NB4 (cell line): Measurements from ENCODE around the gene STON2.
A peak's percentile ranks its signal among the peaks of the same experiment; 100 is the strongest.

Experiments used
- DNase-seq: peaks from one replicate; pipeline ENCODE4 v3.0.0; 2010; ENCODE audit warnings: low read depth
- H3K4me3 ChIP-seq: one replicate; pipeline ENCODE4 v1.5.1; 2011; ENCODE audit warnings: mild to moderate bottlenecking, low read depth, low read length, moderate library complexity
- CTCF ChIP-seq: IDR thresholded peaks from one replicate; pipeline ENCODE4 v1.5.1; 2012; ENCODE audit warnings: low read depth, low read length
- MYC ChIP-seq: IDR thresholded peaks from 2 replicates; pipeline ENCODE4 v1.6.1; 2011; ENCODE audit warnings: low read depth, low read length
- POLR2A ChIP-seq: IDR thresholded peaks from 2 replicates; pipeline ENCODE4 v1.6.1; 2011; ENCODE audit warnings: mild to moderate bottlenecking; ENCODE audit not compliant: insufficient read length; ENCODE audit errors: extremely low read depth
- TF ChIP-seq, protein P1 (sequence below): IDR thresholded peaks from 2 replicates; pipeline ENCODE4 v1.6.1; 2011; ENCODE audit warnings: low read depth, low read length

STON2 gene

DNA sequence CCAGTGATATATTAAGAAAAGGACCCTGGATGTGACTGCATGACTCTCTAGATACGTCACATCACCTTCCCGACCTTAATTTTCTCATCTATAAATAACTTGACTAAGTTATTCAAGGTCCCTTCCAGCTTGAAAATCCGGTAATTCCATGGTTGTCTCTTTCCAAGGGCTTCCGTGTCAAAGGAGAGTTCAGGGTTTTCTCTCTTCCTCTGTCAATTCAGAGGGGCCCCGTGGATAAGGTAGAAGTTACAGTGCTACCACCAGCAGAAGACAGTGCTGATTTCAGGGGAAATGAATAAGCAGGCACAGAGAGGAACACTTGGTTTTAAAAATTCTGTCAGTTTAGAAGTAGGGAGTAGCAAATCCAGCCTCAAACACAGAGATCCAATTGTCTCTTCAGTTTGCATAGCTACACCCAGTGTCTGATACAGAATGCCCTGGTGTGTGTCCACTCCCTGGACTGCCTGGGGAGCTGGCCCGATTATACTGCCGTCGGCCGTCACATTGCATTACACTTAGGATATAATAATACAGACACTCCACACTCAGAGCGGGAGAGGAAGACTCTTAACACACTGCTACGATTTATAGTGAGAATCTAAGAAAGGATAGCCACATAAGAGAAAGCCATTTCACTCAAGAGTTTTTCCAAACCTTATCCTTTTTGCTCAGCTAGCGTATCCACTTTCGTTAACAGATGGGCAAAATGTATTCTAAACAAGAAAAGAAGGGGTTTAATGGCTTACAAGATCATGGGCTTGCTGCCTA is 124.6 kb downstream of the STON2 start:
- DNase-seq, result no peak
- H3K4me3 ChIP-seq, result no peak overlapping the region
- TF ChIP-seq MYC (no peak), CTCF (no peak), POLR2A (no peak)
- TF ChIP-seq, protein P1, sequence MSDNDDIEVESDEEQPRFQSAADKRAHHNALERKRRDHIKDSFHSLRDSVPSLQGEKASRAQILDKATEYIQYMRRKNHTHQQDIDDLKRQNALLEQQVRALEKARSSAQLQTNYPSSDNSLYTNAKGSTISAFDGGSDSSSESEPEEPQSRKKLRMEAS, result no peak

- no peak for DNase-seq
- TF ChIP-seq POLR2A, result no peak
- TF ChIP-seq, protein P1, result no peak
These were observed 126.1 kb downstream of the STON2 start for GRCh38 chr14:81273961-81274575.

DNA sequence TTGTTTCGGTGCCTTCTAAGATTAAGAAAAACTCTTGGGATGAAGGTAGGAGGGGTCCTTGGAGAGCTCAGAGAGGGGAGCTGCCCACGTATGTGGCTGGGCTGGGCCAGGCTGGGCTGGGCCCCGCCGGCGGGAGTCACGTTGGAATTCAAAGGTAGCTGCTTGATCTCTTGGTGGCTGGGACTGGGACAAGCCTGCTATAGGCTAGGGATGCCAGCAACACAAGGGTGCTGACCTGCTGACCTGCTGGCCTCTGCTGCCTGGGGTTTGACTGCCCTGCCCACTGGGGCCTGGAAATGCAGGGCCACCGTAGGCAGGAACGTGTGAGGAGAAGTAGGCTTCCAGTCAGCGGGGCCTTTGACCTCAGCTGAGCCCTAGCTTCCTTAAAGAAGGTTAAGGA is 126.6 kb downstream of the STON2 start:
- TF ChIP-seq CTCF, result no peak
- no peak for TF ChIP-seq MYC
- TF ChIP-seq, protein P1, result no peak
- no peak for TF ChIP-seq POLR2A
- no peak overlapping the region for H3K4me3 ChIP-seq
- DNase-seq, result no peak

More at GRCh38 chr14:81273961-81274575, 126.1 kb downstream of the STON2 start:
- no peak overlapping the region for H3K4me3 ChIP-seq

GRCh38 chr14:81272317-81272716 is 127.8 kb downstream of the STON2 start:
- TF ChIP-seq MYC (no peak), CTCF (no peak)
- H3K4me3 ChIP-seq, result no peak overlapping the region
- no peak for DNase-seq

DNA sequence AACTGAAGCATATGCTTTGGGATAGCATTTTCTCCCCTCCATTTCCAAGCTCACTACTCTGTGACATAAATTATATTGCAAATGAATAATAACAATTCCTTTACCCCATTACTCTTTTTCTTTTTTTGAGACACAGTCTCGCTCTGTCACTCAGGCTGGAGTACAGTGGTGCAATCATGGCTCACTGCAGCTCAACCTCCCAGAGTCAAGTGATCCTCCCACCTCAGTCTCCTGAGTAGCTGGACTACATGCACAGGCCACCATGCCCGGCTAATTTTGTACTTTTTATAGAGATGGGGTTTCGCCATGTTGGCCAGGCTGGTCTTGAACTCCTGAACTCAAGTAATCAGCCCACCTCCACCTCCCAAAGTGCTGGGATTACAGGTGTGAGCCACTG is 130.1 kb downstream of the STON2 start:
- no peak for DNase-seq
- no peak overlapping the region for H3K4me3 ChIP-seq
- TF ChIP-seq MYC (no peak), CTCF (no peak), POLR2A (no peak)
- TF ChIP-seq, protein P1, result no peak

- H3K4me3 ChIP-seq, result no peak overlapping the region
- DNase-seq, result peak; percentile 63
- TF ChIP-seq MYC (no peak), CTCF (peak; percentile 59)
These were observed 130.8 kb downstream of the STON2 start for GRCh38 chr14:81269100-81269978.
